ENCODE measurements around the gene LIPK.

GRCh38 chr10:88672041-88672440 is 34.0 kb upstream of the LIPK start:
- TF ChIP-seq POLR2A (IDR thresholded peaks at IDR 0.05; ENCODE audit: low read length) (no peak), GATA1 (IDR thresholded peaks at IDR 0.05; ENCODE audit: low read depth, low read length) (no peak)
